Erythroblast (primary cell): ENCODE data around the gene DOCK11.
A peak's percentile ranks its signal among the peaks of the same experiment; 100 is the strongest.

Source experiments
- DNase-seq, 2 experiments: peaks; one replicate each; lab custom pipeline; 2025; lab: John Stamatoyannopoulos, UW
- GATA1 ChIP-seq: IDR thresholded peaks from 2 replicates; pipeline ENCODE4 v1.6.1; 2011; ENCODE audit warnings: low read depth, mild to moderate bottlenecking, control low read depth, low read length, moderate library complexity
- POLR2A ChIP-seq: IDR thresholded peaks from 2 replicates; pipeline ENCODE4 v1.6.1; 2011; ENCODE audit warnings: mild to moderate bottlenecking, low read length

The DOCK11 gene

GRCh38 chrX:118508221-118508620 lies 12.6 kb downstream of the DOCK11 start:
- no peak for DNase-seq
- TF ChIP-seq GATA1 (no peak), POLR2A (no peak)

GRCh38 chrX:118508635-118509034 lies 13.0 kb downstream of the DOCK11 start:
- TF ChIP-seq GATA1 (no peak), POLR2A (no peak)
- DNase-seq: no peak

GRCh38 chrX:118510111-118510510 lies 14.5 kb downstream of the DOCK11 start:
- DNase-seq: no peak
- TF ChIP-seq GATA1: no peak
- TF ChIP-seq POLR2A: no peak

GRCh38 chrX:118513120-118513898 lies 17.7 kb downstream of the DOCK11 start:
- TF ChIP-seq POLR2A (no peak), GATA1 (no peak)
- DNase-seq: no peak

GRCh38 chrX:118519411-118520215 lies 24.0 kb downstream of the DOCK11 start:
- no peak for DNase-seq
- TF ChIP-seq GATA1 (no peak), POLR2A (no peak)

GRCh38 chrX:118520216-118521206 lies 24.9 kb downstream of the DOCK11 start:
- DNase-seq: peak in 1 of 2 experiments; percentile 13
- TF ChIP-seq POLR2A (no peak), GATA1 (no peak)

GRCh38 chrX:118521435-118521834 lies 25.8 kb downstream of the DOCK11 start:
- DNase-seq: no peak
- TF ChIP-seq GATA1 (no peak), POLR2A (no peak)

- DNase-seq: no peak
- no peak for TF ChIP-seq GATA1
- no peak for TF ChIP-seq POLR2A
Observed at GRCh38 chrX:118522230-118522926, 26.8 kb downstream of the DOCK11 start.

GRCh38 chrX:118523920-118524319 lies 28.3 kb downstream of the DOCK11 start:
- TF ChIP-seq GATA1: no peak
- TF ChIP-seq POLR2A: no peak
- peak; percentile 54 to 62 for DNase-seq

- TF ChIP-seq GATA1 (no peak), POLR2A (no peak)
- no peak for DNase-seq
Observed at GRCh38 chrX:118524344-118524743, 28.7 kb downstream of the DOCK11 start.

GRCh38 chrX:118525174-118525730 lies 29.6 kb downstream of the DOCK11 start:
- TF ChIP-seq POLR2A (no peak), GATA1 (no peak)
- DNase-seq: no peak

- TF ChIP-seq POLR2A (no peak), GATA1 (no peak)
- DNase-seq: no peak
Observed at GRCh38 chrX:118526149-118526548, 30.5 kb downstream of the DOCK11 start.

GRCh38 chrX:118528071-118528737 lies 32.6 kb downstream of the DOCK11 start:
- no peak for DNase-seq

More at GRCh38 chrX:118528071-118528737, 32.6 kb downstream of the DOCK11 start:
- TF ChIP-seq POLR2A: no peak
- no peak for TF ChIP-seq GATA1
